ENCODE data around the gene SEPHS1.
"Not testable (repeated sequence)": the region's sequence is repeated elsewhere in the genome, so short reads cannot be mapped to it uniquely, and the experiment has no call there.

SEPHS1 gene

GRCh38 chr10:13276749-13277365 is 71.2 kb downstream of the SEPHS1 start:
- DNase-seq = no peak

- not testable (repeated sequence) for DNase-seq
Measured at GRCh38 chr10:13276146-13276545, 71.9 kb downstream of the SEPHS1 start.

- no peak for DNase-seq
Measured at GRCh38 chr10:13272164-13272571, 75.9 kb downstream of the SEPHS1 start.

GRCh38 chr10:13271552-13272163 is 76.4 kb downstream of the SEPHS1 start:
- peak; percentile 35 for DNase-seq

- no peak for DNase-seq
Measured at GRCh38 chr10:13270877-13271551, 77.1 kb downstream of the SEPHS1 start.

GRCh38 chr10:13268841-13269240 is 79.3 kb downstream of the SEPHS1 start:
- no peak for DNase-seq

- DNase-seq = no peak
Measured at GRCh38 chr10:13268310-13268709, 79.8 kb downstream of the SEPHS1 start.
